NCI-H1436 treated with DMSO at 0.1 percent for 48 hours (cell line): ENCODE results near the gene CITED2.

ENCODE experiments used
- DNase-seq: peaks from one replicate; lab custom pipeline; 2025; lab: John Stamatoyannopoulos, UW

CITED2 gene

DNA sequence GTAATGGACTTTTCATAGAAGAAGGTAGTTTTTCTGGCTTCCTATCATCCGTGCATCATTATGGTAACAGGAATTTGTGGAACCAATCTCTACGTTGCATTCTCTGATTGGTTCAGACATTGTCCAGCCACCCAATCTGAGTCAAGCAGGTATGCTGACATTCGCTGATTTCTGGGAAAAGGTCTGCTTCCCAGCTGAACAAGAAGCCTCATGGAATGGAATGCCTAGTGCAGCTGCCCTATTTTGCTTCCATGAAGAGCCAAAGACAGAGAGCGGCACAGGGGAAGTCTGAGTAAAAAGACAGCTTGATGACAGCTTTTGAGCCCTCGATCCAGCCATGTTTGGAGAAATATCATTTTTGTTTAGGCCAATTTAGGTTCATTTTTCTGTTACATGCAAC lies 44.1 kb downstream of the CITED2 start:
- DNase-seq: no peak

DNA sequence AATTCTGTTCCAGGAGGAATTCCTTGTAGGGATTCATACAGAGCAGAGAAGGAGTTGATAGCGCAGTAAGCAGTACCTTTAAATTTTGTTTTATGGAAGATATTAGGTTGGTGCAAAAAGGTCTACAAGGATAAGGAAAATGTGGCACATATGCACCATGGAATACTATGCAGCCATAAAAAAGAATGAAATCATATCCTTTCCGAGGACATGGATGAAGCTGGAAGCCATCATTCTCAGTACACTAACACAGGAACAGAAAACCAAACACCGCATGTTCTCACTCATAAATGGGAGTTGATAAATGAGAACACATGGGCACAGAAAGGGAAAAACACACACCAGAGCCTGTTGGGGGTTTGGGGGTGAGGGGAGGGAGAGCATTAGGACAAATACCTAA lies 45.2 kb downstream of the CITED2 start:
- no peak for DNase-seq

DNA sequence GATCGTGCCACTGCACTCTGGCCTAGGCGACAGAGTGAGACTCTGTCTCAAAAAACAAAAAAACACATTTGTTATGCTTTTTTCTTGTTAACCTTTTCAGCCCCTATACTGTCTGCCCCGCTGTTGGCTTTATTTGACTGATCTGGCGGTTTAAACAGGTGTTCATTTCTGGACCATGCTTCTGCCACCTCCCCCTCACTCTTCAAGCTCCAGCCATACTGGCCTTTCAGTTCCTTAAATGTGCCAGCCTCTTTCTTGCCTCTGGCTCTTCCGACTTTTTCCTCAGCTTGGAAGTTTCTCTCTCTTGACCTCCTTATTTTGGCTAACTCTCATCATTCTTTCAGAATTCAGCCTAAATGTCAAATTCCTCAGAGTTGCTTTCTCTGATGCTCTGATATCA lies 47.4 kb downstream of the CITED2 start:
- DNase-seq: no peak

DNA sequence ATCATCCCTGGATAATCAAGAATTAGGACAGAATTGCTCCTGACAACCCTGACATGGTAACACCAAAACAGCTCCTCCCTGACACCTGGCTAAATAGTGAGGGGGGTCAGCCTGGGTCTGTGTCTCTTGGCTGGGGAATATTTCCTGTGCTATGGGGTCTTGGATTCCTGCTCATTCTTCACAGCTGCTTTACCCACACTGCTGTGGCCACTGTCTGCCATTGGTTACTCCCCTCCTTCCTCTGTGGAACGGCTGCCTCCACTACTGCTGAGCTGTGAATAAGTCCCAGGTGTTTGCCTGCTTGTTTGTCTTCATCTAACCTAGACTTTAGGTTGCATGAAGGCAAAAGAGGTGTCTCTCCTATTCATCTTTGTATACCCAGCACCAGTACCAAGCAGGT lies 48.8 kb downstream of the CITED2 start:
- DNase-seq: no peak

DNA sequence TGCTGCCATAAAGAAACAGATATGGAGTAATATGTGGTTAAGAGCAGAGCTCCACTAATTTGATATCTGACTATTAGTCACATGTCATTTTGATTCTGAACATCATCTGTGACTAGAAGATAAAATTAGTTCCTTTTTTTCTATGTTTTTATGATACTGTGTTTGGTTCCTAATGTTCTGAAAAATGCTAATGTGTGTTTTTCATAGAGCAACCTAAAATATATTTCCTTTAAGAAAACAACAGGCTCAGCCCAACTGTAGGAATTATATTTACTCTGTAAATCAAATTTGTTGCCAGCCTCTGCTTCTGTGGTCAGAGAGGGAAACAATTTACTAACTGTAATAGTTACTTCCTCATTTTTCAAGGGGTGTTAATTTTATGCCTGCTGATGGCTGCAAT lies 49.3 kb downstream of the CITED2 start:
- DNase-seq: no peak

DNA sequence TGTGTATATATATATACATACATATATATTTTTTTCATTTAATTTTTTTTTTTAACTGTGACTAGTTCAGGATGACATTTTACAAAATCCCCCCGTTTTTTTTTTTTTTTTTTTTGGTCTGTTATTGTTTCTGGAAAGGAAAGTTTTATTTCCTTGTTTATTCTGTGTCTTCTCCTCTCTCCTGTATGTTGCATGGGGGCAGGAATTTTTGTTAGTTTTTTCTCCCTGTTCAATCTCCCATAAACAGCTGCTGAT lies 50.2 kb downstream of the CITED2 start:
- no peak for DNase-seq

DNA sequence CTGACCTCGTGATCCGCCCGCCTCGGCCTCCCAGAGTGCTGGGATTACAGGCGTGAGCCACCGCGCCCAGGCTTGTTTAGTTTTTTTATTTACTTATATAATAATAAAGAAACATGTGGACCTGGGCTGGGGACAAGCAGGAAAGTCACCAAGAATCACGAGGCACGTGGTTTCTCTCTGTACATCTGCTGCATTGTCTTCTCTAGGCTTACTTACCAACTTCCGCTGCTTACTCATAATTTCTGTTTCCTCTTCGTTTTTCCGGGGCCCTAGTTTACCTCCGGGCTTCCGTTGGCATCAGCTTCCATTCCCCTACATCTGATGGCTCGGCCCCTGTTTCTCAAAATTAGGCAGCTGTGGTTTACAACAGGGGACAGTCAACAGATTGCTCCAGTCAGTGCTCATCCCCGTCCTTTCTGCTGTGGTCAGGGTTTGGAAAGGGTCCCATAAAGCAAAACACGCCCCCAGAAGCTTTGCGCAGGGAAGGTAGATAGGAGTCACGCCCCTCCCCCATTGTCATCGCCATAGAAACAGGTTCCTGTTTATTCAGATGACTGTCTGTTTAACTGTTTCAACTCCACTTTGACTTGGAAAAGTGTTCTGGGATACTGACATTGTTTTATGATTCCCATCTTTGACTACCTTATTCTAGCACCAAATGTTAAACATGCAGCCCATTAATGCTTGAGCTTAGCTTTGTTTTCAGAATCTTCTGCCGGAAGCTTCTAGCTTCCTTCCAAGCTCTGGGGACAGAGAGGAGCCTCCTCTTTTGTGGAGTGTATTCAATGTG lies 50.7 kb downstream of the CITED2 start:
- no peak for DNase-seq
